Ishikawa (cell line): Measurements from ENCODE around the gene JPH4.

Source experiments
- CEBPB ChIP-seq: IDR thresholded peaks from 2 replicates; pipeline ENCODE4 v1.6.1; 2012
- CREB1 ChIP-seq: IDR thresholded peaks from 2 replicates; pipeline ENCODE4 v1.6.1; 2012; ENCODE audit warnings: low read depth
- EGR1 ChIP-seq: IDR thresholded peaks from 2 replicates; pipeline ENCODE4 v1.6.1; 2012
- EP300 ChIP-seq: IDR thresholded peaks from 2 replicates; pipeline ENCODE4 v1.6.1; 2012; ENCODE audit warnings: borderline replicate concordance
- FOXM1 ChIP-seq: IDR thresholded peaks from 2 replicates; pipeline ENCODE4 v1.6.1; 2012; ENCODE audit warnings: low read depth, borderline replicate concordance
- MAX ChIP-seq: IDR thresholded peaks from 2 replicates; pipeline ENCODE4 v1.6.1; 2012
- NFIC ChIP-seq: IDR thresholded peaks from 2 replicates; pipeline ENCODE4 v1.6.1; 2012
- RAD21 ChIP-seq: IDR thresholded peaks from 2 replicates; pipeline ENCODE4 v1.6.1; 2012; ENCODE audit warnings: low read depth
- REST ChIP-seq: IDR thresholded peaks from 2 replicates; pipeline ENCODE4 v1.6.1; 2012; ENCODE audit warnings: low read depth, mild to moderate bottlenecking
- TAF1 ChIP-seq: IDR thresholded peaks from 2 replicates; pipeline ENCODE4 v1.6.1; 2012; ENCODE audit warnings: low read depth, mild to moderate bottlenecking
- TCF12 ChIP-seq: IDR thresholded peaks from 2 replicates; pipeline ENCODE4 v1.6.1; 2012; ENCODE audit warnings: low read depth
- TEAD4 ChIP-seq: IDR thresholded peaks from 2 replicates; pipeline ENCODE4 v1.6.1; 2012
- USF1 ChIP-seq: IDR thresholded peaks from 2 replicates; pipeline ENCODE4 v1.6.1; 2012
- YY1 ChIP-seq: IDR thresholded peaks from 2 replicates; pipeline ENCODE4 v1.6.1; 2012; ENCODE audit warnings: low read depth
- ZBTB7A ChIP-seq: IDR thresholded peaks from 2 replicates; pipeline ENCODE4 v1.6.1; 2012; ENCODE audit warnings: low read depth

The JPH4 gene

GRCh38 chr14:23563473-23564180 lies 15.0 kb downstream of the JPH4 start:
- TF ChIP-seq CREB1 = no peak
- TF ChIP-seq ZBTB7A = no peak

- TF ChIP-seq RAD21 (peak; percentile 61), CEBPB (no peak)
Observed at GRCh38 chr14:23562822-23563472, 15.6 kb downstream of the JPH4 start.

- no peak for TF ChIP-seq TAF1
Observed at GRCh38 chr14:23561873-23562821, 16.4 kb downstream of the JPH4 start.

GRCh38 chr14:23561259-23561658 lies 17.3 kb downstream of the JPH4 start:
- TF ChIP-seq EP300 (no peak), MAX (no peak), TEAD4 (no peak), FOXM1 (no peak), RAD21 (no peak), USF1 (no peak), ZBTB7A (no peak)

GRCh38 chr14:23559926-23560520 lies 18.6 kb downstream of the JPH4 start:
- TF ChIP-seq FOXM1 = no peak
- no peak for TF ChIP-seq RAD21
- TF ChIP-seq NFIC = no peak
- TF ChIP-seq EGR1 = no peak
- TF ChIP-seq TAF1 = no peak
- TF ChIP-seq TCF12 = no peak
- TF ChIP-seq CEBPB = no peak
- TF ChIP-seq YY1 = no peak
- TF ChIP-seq TEAD4 = no peak
- no peak for TF ChIP-seq MAX
- no peak for TF ChIP-seq ZBTB7A
- no peak for TF ChIP-seq EP300
- TF ChIP-seq CREB1 = no peak

GRCh38 chr14:23559010-23559925 lies 19.3 kb downstream of the JPH4 start:
- TF ChIP-seq RAD21 (peak; percentile 62), NFIC (no peak), FOXM1 (no peak)

GRCh38 chr14:23558346-23559009 lies 20.1 kb downstream of the JPH4 start:
- no peak for TF ChIP-seq CEBPB
- TF ChIP-seq EGR1 = no peak
- TF ChIP-seq CREB1 = no peak
- TF ChIP-seq TAF1 = no peak

- TF ChIP-seq FOXM1 (no peak), CREB1 (no peak), EP300 (no peak), MAX (no peak), TAF1 (no peak), REST (no peak), ZBTB7A (no peak), RAD21 (no peak), CEBPB (no peak), EGR1 (no peak), TCF12 (no peak), TEAD4 (no peak), NFIC (no peak), YY1 (no peak), USF1 (no peak)
Observed at GRCh38 chr14:23557946-23558345, 20.6 kb downstream of the JPH4 start.
